ENCODE data around the gene RTL5.

GRCh38 chrX:72142794-72143608 is 11.3 kb upstream of the RTL5 start:
- TF ChIP-seq, protein P1, sequence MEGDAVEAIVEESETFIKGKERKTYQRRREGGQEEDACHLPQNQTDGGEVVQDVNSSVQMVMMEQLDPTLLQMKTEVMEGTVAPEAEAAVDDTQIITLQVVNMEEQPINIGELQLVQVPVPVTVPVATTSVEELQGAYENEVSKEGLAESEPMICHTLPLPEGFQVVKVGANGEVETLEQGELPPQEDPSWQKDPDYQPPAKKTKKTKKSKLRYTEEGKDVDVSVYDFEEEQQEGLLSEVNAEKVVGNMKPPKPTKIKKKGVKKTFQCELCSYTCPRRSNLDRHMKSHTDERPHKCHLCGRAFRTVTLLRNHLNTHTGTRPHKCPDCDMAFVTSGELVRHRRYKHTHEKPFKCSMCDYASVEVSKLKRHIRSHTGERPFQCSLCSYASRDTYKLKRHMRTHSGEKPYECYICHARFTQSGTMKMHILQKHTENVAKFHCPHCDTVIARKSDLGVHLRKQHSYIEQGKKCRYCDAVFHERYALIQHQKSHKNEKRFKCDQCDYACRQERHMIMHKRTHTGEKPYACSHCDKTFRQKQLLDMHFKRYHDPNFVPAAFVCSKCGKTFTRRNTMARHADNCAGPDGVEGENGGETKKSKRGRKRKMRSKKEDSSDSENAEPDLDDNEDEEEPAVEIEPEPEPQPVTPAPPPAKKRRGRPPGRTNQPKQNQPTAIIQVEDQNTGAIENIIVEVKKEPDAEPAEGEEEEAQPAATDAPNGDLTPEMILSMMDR (IDR thresholded peaks at IDR 0.05; ENCODE audit: low read length): no peak
- no peak for TF ChIP-seq EZH2 (IDR thresholded peaks at IDR 0.05; ENCODE audit: borderline replicate concordance, low read length)
